Stimulated activated CD4-positive, alpha-beta T cell treated with anti-CD3 and anti-CD28 coated beads, Interleukin-1b, Interleukin-23, amount 100 ng/mL, for 48 hours (primary cell): ENCODE results near the gene DDX17.

Experiments
- DNase-seq: peaks from one replicate; pipeline ENCODE4 v3.0.0-alpha.2; 2020

Gene DDX17

GRCh38 chr22:38506118-38506962, at the start of gene DDX17:
DDX17 (minus strand) TSS chr22:38506311.
- DNase-seq, result peak; percentile 93

GRCh38 chr22:38554281-38554680, 48.2 kb upstream of the DDX17 start:
- DNase-seq, result no peak

GRCh38 chr22:38549101-38549894, 43.2 kb upstream of the DDX17 start:
- DNase-seq, result no peak

- DNase-seq, result no peak
Observed at GRCh38 chr22:38540701-38541100, 34.6 kb upstream of the DDX17 start.

GRCh38 chr22:38531251-38531938, 25.3 kb upstream of the DDX17 start:
- no peak for DNase-seq

DNA sequence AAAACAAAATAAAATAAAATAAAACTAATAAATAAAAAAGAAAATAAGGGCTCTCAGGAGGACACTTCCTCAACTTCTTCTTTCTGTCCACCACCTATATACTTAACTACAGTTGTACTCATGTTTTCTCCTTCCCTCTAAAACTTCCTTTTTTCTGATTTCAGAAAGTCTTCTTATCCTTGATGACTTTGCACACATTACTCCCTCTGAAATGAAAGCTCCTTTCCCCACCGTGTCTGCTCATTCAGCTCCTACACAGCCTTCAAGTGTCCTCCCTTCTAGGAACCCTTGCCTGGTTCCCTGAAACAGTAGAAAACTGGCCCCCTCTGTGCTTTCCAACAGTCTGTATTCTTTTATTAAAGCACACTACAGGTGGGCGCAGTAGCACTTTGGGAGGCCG, 18.3 kb upstream of the DDX17 start:
- DNase-seq, result no peak

DNA sequence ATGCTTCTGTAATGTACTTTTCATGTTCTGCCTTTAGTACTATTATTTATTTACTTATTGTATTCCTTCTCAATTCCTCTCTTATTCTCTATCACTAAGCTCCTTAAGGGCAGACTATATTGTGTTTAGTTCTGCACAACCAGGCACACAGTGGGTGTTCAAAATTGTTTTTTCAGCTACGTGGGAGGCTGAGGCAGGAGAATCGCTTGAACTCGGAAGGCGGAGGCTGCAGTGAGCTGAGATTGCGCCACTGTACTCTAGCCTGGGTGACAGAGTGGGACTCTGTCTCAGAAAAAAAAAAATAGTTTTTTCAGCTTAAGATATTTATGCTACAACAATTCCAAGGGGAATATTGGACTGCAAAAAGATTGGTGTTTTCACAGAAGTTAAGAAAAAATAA, 17.4 kb upstream of the DDX17 start:
- no peak for DNase-seq

DNA sequence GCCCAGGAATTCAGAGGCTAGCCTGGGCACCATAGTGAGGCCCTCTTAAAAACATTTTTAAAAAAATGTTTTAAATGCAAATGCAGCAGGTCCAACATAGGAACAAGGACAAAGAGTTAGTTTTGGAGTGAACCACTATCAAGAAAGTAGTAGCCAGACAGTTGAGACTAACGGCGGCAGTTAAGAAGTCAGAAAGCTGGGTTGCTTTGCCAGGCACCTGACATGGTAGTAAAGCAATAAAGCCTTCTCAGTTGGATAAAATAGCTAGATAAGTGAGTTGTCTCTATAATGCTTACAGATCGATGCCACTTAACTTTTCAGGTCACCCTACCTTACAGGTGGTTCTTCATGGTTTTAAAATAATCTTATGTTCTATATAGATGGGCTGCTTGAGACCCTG, 16.9 kb upstream of the DDX17 start:
- no peak for DNase-seq

GRCh38 chr22:38519453-38520250, 13.5 kb upstream of the DDX17 start:
- no peak for DNase-seq

- DNase-seq, result no peak
Observed at GRCh38 chr22:38518620-38519019, 12.5 kb upstream of the DDX17 start.

GRCh38 chr22:38513063-38513462, 7.0 kb upstream of the DDX17 start:
- peak; percentile 40 for DNase-seq

- no peak for DNase-seq
Observed at GRCh38 chr22:38510416-38510970, 4.4 kb upstream of the DDX17 start.

- peak; percentile 50 for DNase-seq
Observed at GRCh38 chr22:38505541-38506117, 482 bp downstream of the DDX17 start.

GRCh38 chr22:38504731-38505540, 1.2 kb downstream of the DDX17 start:
- peak; percentile 59 for DNase-seq

DNA sequence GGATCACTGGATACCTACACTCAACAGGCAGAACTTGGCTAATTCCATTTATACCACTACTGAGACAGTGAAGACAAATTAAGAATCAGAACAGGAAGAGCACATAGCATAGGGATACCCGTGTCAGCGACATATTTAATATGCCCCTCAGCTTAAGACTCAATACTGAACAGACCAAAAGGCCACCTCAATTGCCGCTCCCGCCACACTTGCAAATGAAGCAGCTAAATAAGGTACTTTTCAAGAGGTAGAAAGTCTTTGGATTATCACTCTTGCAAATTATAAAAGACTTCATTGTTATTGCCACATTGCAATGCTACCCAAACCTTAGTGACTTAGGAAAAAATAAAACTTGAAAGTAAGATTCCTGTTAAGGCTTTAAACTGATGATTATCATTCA, 3.1 kb downstream of the DDX17 start:
- no peak for DNase-seq

GRCh38 chr22:38501797-38502672, 4.1 kb downstream of the DDX17 start:
- DNase-seq, result no peak

DNA sequence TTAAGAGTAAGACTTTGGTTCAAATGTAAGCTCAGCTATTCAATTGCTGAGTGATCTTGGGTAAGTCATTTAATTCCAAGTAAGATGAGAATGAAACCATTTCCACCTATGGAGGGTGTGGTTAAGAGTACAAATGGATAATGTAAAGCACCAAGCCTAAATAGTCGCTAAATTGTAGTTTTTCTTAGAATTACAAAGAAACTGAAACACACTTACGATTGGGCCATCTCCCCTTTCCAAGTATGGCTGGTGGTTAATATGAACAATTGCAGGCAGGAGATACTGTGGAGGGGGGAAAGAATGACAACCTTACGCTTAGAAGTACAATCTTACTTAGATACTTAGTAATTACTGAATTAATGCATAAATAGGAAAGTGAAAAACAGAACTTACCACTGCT, 8.2 kb downstream of the DDX17 start:
- DNase-seq, result no peak

DNA sequence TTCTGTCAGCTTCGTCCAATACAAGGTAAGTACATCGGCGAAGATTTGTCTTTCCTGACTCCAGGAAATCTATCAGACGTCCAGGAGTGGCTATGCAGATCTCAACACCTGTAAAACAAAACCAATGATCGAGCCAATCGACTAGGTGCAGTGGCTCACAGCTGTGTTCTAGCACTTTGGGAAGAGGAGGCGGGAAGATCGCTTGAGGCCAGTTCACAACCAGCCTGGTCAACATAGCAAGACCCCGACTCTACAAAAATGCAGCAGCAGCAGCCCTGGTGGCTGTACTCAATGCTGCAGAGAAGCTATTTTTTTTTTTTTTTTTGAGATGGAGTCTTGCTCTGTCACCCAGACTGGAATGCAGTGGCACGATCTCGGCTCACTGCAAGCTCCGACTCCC, 11.2 kb downstream of the DDX17 start:
- DNase-seq, result no peak

- DNase-seq, result no peak
Observed at GRCh38 chr22:38494498-38494897, 11.6 kb downstream of the DDX17 start.
